Keratinocyte (primary cell): ENCODE results near the gene VSNL1. TPM values are rescaled to one million over a fixed set of nuclear protein-coding genes. Genes with fewer than 3 reads are reported as not detected.

Experiments
- DNase-seq: peaks from one replicate; pipeline ENCODE4 v3.0.0-alpha.2; 2011; ENCODE audit warnings: low read depth, missing footprints, low spot score
- FAIRE-seq: peaks from 2 replicates; lab custom pipeline; 2011; peaks lifted over from hg19 to GRCh38; lab: Jason Lieb, UNC
- H2AFZ ChIP-seq: 2 replicates; pipeline ENCODE4 v1.6.0; 2012; ENCODE audit warnings: low read length, control low read depth, inconsistent platforms; ENCODE audit not compliant: control insufficient read depth
- H3K27ac ChIP-seq: 2 replicates; pipeline ENCODE4 v1.5.1; 2011; ENCODE audit warnings: low read length; ENCODE audit not compliant: control insufficient read depth, insufficient read depth
- H3K27me3 ChIP-seq: 3 replicates; pipeline ENCODE4 v1.6.0; 2011; ENCODE audit warnings: low read length; ENCODE audit not compliant: control insufficient read depth, insufficient read depth; ENCODE audit errors: extremely low read depth
- H3K36me3 ChIP-seq, 2 experiments: 2 replicates in 1 of 2; 3 replicates in 1 of 2; pipeline ENCODE4 v1.5.1; 2011; ENCODE audit warnings: low read length in 2 of 2, mild to moderate bottlenecking in 1 of 2; ENCODE audit not compliant: control insufficient read depth in 2 of 2, insufficient read depth in 2 of 2; ENCODE audit errors: extremely low read depth in 1 of 2
- H3K4me1 ChIP-seq: 3 replicates; pipeline ENCODE4 v1.5.1; 2011; ENCODE audit warnings: low read length; ENCODE audit not compliant: control insufficient read depth, insufficient read depth; ENCODE audit errors: extremely low read depth
- H3K4me2 ChIP-seq: 3 replicates; pipeline ENCODE4 v1.6.0; 2011; ENCODE audit warnings: low read depth, low read length; ENCODE audit not compliant: control insufficient read depth, insufficient read depth; ENCODE audit errors: extremely low read depth
- H3K4me3 ChIP-seq, 3 experiments: fragments of 200-600 bp in 1 of 3; sonication (generic) in 1 of 3; 2 replicates in 2 of 3; 3 replicates in 1 of 3; pipeline ENCODE4 v1.5.1; 2011 to 2016; ENCODE audit warnings: low read length in 3 of 3, mild to moderate bottlenecking in 3 of 3, control low read depth in 2 of 3, inconsistent platforms in 1 of 3, low read depth in 1 of 3, mixed read lengths in 1 of 3, mixed run types in 1 of 3, moderate library complexity in 1 of 3; ENCODE audit not compliant: control insufficient read depth in 2 of 3, insufficient read depth in 2 of 3; ENCODE audit errors: extremely low read depth in 1 of 3
- H3K79me2 ChIP-seq: 2 replicates; pipeline ENCODE4 v1.6.0; 2012; ENCODE audit warnings: low read length; ENCODE audit not compliant: control insufficient read depth, insufficient read depth
- H3K9ac ChIP-seq: 3 replicates; pipeline ENCODE4 v1.6.0; 2011; ENCODE audit warnings: low read length; ENCODE audit not compliant: control insufficient read depth, insufficient read depth; ENCODE audit errors: extremely low read depth
- H3K9me1 ChIP-seq: 3 replicates; pipeline ENCODE4 v1.6.0; 2011; ENCODE audit warnings: low read length; ENCODE audit not compliant: control insufficient read depth, insufficient read depth; ENCODE audit errors: extremely low read depth
- H3K9me3 ChIP-seq: 2 replicates; pipeline ENCODE4 v1.5.1; 2012; ENCODE audit warnings: low read depth, low read length; ENCODE audit not compliant: control insufficient read depth
- H4K20me1 ChIP-seq: 3 replicates; pipeline ENCODE4 v1.6.0; 2011; ENCODE audit warnings: low read length; ENCODE audit not compliant: control insufficient read depth, insufficient read depth; ENCODE audit errors: extremely low read depth
- CTCF ChIP-seq, 3 experiments: IDR thresholded peaks in 1 of 3; conservative IDR thresholded peaks in 1 of 3; optimal IDR thresholded peaks in 1 of 3; 2 replicates in 2 of 3; 3 replicates in 1 of 3; pipeline versions ENCODE3 to v1.5.1; 2011; ENCODE audit warnings: low read length in 3 of 3, mild to moderate bottlenecking in 3 of 3, moderate library complexity in 2 of 3, control low read depth in 1 of 3, inconsistent platforms in 1 of 3; ENCODE audit not compliant: insufficient read depth in 2 of 3; ENCODE audit errors: extremely low read depth in 1 of 3
- EZH2 ChIP-seq: IDR thresholded peaks from one replicate; pipeline ENCODE4 v1.6.1; 2012; ENCODE audit warnings: inconsistent platforms, mild to moderate bottlenecking, low read length, moderate library complexity
- dilution Hi-C: fragments of 300-500 bp; cut with MboI; formaldehyde crosslinking; loops from one replicate; pipeline ENCODE4 v1.7.0; 2020; ENCODE audit warnings: low sequenced_read_pairs; ENCODE audit not compliant: extremely low pct_ligation_motif_present
- polyA plus RNA-seq, 5 experiments: library from polyadenylated mRNA; depleted of rRNA in 3 of 5; stranded (reverse) in 3 of 5; stranded (forward) in 1 of 5; unstranded in 1 of 5; fragments of >200 nt; gene quantifications; 1 replicate in 1 of 5; 2 replicates in 3 of 5; 3 replicates in 1 of 5; pipeline versions ENCODE4 v1.2.1 to v1.2.3, GENCODE V29; 2011 to 2012; ENCODE audit warnings: missing spikeins in 2 of 5, low read depth in 1 of 5, low replicate concordance in 1 of 5

Gene VSNL1
- polyA plus RNA-seq, 1 donor (not counting 4 experiments of a cell fraction or from before 2014, with no cell fraction given) = 32.1 TPM

- Histone ChIP-seq H3K36me3 (no peaks in the 10 kb centered on the region), H2AFZ (no peak overlapping the region), H3K27ac (no peak overlapping the region), H3K4me3 (no peak overlapping the region), H3K27me3 (no peaks in the 10 kb centered on the region), H3K9me1 (no peaks in the 10 kb centered on the region), H3K9ac (no peak overlapping the region), H3K9me3 (no peaks in the 10 kb centered on the region), H3K4me1 (peaks cover 40% of the 10 kb centered on the region), H4K20me1 (no peaks in the 10 kb centered on the region), H3K4me2 (no peak overlapping the region), H3K79me2 (no peaks in the 10 kb centered on the region)
- dilution Hi-C loops = no loop called here
- FAIRE-seq = no peak
- no peak for DNase-seq
- TF ChIP-seq EZH2 (no peak), CTCF (optimal IDR thresholded peaks at IDR 0.05 in 1 of 3, IDR thresholded peaks at IDR 0.05 in 1 of 3, conservative IDR thresholded peaks at IDR 0.05 in 1 of 3; ENCODE audit: extremely low read depth in 1 of 3, insufficient read depth in 2 of 3, low read length in 3 of 3) (no peak)
These were observed 42.7 kb downstream of the VSNL1 start for GRCh38 chr2:17583166-17583565.

- FAIRE-seq (no peak), DNase-seq (no peak)
- Histone ChIP-seq H3K9me3 (no peaks in the 10 kb centered on the region), H4K20me1 (no peaks in the 10 kb centered on the region), H3K9ac (no peak overlapping the region), H3K36me3 (no peaks in the 10 kb centered on the region), H3K9me1 (no peaks in the 10 kb centered on the region), H3K4me3 (no peak overlapping the region), H3K79me2 (no peaks in the 10 kb centered on the region), H3K4me2 (no peak overlapping the region), H3K27me3 (no peaks in the 10 kb centered on the region), H3K4me1 (peaks cover 45% of the 10 kb centered on the region), H3K27ac (no peak overlapping the region), H2AFZ (no peak overlapping the region)
- dilution Hi-C loops = no loop called here
- no peak for TF ChIP-seq CTCF (optimal IDR thresholded peaks at IDR 0.05 in 1 of 3, IDR thresholded peaks at IDR 0.05 in 1 of 3, conservative IDR thresholded peaks at IDR 0.05 in 1 of 3; ENCODE audit: extremely low read depth in 1 of 3, insufficient read depth in 2 of 3, low read length in 3 of 3)
- no peak for TF ChIP-seq EZH2
These were observed 43.1 kb downstream of the VSNL1 start for GRCh38 chr2:17583646-17584045.
